ENCODE results near the gene AKAP13.

AKAP13 gene

GRCh38 chr15:85689729-85690128 lies 309.3 kb downstream of the AKAP13 start:
- no peak for DNase-seq

- DNase-seq: no peak
These were observed 310.3 kb downstream of the AKAP13 start for GRCh38 chr15:85690561-85691231.

DNA sequence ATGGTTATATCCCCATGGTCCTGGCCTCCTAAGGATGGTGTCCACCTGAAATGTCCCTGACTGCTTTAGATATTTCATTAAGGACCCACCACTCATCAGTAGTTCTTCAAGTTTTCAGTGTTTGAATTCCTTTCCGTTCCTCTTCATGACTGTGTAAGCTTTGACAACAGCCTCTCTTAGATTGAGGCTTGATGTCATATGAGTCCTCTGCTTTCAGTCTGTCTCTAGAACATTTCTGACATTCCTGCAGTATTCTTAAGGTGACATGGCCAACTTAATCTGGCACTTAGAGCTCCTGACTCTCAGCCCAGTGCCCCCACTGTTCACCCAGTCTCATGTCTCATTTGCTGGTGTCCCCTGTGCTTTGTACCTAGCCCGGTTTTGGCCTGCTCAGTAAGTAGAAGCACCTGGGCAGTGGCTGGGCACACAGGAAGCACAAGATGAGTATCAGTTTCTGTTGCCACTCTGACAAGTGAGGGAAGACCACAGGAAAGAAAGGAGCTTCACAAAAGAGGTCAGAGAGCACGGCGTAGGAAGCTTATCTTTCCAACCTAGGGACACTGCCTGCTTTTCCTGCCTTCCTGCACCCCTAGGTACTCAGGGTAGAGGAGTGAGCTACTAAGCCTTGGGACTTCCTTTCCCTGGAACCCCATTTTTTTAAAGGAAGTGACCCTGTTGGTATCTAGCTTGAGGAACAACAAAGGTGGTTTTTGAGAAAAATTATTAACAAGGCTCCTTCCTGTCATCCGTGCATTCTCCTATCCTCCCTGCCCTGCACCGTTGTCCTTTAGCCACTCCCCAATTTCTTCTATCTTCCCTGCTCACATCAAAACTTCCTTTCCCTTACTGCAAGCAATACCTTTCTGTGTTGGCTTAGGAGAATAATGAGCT lies 311.2 kb downstream of the AKAP13 start:
- no peak for DNase-seq

GRCh38 chr15:85692321-85692720 lies 311.9 kb downstream of the AKAP13 start:
- no peak for DNase-seq

DNA sequence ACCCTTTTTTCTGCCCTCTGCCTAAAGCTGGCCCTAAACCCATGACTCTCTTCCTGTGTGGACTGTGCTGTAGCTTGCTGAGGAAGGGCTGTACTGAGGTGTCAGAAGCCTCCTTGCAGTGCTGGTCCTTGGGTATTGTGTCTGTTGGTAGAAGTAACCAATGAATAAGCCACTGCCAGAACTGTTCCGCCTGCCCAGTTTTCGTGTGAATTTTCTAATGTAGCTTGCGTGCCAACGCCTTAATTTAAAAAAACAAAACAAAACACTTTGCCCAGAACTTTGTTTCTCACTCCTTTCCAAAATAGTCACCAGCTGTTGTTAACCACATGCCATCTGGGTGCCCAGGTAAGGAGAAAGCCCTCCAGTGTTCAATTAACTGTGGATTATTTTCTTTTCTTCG lies 312.5 kb downstream of the AKAP13 start:
- no peak for DNase-seq

- DNase-seq: no peak
These were observed 312.9 kb downstream of the AKAP13 start for GRCh38 chr15:85693277-85693676.

GRCh38 chr15:85694091-85694490 lies 313.7 kb downstream of the AKAP13 start:
- no peak for DNase-seq

GRCh38 chr15:85700767-85701166 lies 320.4 kb downstream of the AKAP13 start:
- DNase-seq: no peak

DNA sequence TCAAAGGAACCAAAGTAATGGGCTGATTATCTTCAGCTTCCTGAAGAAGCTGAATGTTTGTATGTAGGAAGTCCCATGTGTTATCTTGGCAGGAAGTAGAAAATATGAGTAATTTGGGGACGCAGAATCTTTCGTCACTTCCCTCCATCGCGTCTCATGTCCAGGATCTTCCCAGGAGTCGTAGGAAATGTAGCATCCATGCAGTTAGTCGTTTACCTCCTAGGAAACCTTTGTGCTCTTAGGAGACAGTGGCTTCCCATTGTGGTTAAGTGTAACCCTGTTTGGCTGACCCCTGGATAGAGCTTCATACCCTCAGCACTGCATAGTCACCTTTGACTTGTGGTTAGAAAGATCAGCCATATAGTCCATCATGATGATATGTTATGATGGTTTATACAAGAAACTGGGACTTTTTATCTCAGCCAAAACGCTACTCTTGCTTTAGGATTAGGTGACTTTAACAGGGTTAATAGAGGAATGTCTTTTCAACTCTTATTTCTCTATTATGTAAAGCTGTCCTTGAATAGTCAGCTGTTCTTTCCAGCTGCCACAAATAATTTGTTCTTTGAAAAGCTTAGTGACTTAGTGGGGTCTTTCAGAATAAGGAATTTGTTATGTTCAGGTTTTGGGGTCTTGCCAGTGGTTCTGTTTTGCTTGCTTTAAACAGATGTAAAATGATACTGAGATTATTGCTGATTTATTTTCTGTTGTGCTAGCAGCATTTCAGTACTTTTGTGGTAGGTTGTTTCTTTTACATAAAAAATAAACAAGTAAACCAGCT lies 322.1 kb downstream of the AKAP13 start:
- DNase-seq: no peak

- DNase-seq: no peak
These were observed 323.7 kb downstream of the AKAP13 start for GRCh38 chr15:85704066-85704465.

DNA sequence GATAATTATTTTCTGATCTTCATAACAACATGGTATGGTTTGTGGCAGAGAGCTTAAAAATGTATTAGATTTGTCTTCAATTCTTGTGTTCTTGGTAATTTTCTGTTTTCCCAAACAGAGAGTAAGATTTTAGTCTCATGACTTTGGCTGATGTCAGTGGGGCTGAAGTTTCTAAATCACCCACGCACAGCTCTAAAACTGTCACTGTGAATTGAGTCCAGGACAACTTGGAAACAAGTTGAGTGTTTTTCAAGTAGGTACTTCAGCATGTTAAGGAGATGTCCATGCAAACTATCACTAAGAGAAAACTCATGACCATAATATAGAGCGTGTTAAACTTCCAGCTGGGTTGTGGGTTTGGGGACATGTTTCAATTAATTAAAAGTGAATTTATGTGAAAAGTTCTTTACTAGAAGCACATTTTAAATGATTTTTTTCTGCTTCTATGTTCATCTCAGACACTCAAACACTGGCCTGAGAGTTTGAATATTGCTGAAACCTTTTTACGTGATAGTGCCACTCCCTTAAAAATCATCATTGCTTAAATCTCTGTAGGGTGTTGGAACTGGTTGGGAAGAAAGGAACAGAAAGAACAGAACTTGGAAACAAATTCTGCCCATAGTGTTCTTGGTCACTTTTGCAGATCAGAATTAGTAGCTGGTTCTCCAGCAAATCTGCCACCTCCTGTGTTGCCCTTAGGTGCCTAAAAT lies 324.5 kb downstream of the AKAP13 start:
- no peak for DNase-seq

DNA sequence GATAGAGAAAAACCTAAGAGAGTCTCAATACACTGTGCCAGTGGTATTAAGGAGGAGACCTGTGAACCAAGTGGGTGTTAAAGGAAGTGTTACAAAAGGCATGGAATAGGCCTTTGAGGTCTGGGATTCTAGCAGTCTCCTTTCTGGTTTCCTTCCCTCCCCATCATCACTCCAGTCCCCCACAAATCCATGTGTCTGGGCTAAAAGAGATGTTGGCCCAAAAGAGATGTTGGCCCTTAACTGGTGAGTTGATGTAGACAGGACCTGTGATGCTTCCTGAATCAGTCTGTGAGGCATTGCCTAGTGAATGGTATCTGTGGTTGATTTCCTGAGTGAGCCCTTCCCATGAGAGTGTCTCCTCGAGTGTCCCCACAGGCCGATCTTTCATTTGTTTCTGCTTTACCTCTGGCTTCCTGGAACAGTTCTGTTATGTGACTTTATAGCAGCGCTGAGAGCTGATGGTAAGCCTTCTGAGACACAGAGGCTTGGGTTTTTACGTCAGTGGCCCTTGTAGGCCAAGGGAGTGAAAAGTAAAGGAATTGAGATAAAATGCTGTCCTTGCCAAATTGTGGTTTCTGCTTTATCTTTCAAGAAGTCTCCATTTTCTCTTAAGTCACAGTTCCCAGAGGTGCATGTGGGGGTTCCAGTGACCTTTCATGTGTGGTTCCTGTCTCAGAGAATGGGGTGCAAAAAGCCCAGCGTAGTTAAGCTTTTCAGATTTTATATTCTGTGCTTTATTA lies 326.5 kb downstream of the AKAP13 start:
- no peak for DNase-seq

- DNase-seq: no peak
These were observed 327.3 kb downstream of the AKAP13 start for GRCh38 chr15:85707519-85708338.

GRCh38 chr15:85708402-85708941 lies 328.1 kb downstream of the AKAP13 start:
- no peak for DNase-seq

DNA sequence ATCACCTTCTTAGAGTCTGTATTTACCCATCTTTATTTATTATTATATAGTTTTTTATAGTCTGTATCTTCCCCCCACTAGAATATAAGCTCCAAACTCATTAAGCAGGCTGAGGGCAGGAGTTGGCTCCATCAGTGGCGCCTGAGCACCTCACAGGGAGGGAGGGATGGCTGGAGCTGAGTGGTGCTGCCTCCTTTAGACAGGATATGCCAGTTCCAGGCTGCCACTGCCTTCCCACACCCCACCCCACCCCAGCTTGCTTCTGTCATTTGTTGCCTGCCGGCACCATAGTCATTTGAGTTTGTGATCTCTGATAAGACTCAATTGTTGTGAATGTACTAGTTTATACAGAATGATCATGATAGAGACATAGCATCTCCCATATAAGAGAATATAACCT lies 328.8 kb downstream of the AKAP13 start:
- no peak for DNase-seq

DNA sequence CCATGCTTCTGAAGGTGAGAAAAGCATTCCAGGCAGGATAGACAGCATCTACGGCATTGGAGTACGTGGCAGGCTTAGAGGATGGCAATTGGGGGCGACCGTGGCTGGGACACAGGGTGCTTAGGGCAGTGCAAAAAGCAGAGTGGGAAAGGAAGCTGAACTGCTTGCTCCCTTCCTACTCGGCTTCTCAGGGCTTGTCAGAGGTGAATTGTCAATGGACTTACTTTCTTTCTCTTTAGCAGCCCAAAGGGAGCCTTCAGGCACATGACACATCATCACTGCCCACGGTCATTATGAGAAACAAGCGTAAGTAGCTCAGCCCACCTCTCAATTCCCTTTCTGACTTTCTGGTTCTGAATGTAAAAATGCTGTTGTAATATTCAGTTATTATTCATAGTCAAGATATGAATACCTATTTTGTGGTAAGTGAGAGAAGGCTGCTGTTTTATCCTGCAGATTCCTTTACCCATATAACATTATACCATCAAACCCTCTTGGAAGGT lies 330.0 kb downstream of the AKAP13 start:
- no peak for DNase-seq

GRCh38 chr15:85711580-85712192 lies 331.3 kb downstream of the AKAP13 start:
- no peak for DNase-seq

- DNase-seq: no peak
These were observed 335.9 kb downstream of the AKAP13 start for GRCh38 chr15:85716261-85716660.

DNA sequence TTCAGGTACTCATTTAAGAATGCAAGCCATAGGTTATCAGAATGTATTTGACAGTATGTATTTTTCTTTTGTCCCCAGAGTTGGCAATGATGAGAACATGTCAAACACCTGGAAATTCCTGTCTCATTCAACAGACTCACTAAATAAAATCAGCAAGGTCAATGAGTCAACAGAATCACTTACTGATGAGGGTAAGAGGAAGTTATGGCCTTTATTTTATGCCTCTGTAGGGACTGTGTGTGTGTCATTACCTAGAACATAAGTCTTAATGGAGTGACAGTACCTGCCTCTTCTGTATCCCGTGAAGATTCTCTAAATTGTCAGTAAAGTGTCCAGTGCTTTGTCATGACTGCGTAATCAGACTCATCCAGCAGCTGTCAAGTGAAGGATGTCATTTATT lies 336.8 kb downstream of the AKAP13 start:
- no peak for DNase-seq

DNA sequence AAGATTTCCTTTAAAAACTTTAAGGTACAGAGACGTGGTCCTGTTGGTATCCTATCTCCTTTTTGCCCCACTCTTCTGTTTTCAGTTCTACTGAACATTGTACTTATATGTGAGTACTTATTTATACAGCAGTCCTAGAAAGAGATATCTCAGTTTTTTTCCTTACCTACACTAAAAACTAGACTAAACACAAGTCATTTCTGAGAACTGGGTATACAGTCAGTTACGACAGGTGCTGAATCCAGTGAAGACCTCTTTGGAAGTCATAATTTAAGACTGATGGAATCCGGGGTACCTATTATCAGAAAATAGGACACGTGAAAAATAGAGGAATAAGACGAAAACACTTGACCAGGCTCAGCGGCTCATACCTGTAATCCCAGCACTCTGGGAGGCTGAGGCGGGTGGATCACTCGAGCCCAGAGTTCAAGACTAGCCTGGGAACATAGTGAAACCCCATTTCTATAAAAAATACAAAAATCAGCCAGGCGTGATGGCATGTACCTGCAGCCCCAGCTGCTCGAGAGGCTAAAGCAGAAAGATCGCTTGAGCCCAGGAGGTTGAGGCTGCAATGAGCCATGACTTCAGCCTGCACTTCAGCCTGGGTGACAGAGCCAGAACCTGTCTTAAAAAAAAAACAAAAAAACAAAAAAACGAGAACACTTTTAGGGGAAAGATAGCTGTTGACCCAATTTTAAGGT lies 338.0 kb downstream of the AKAP13 start:
- DNase-seq: no peak
